Mammary epithelial cell (primary cell): ENCODE data around the gene ALOX12B.

Experiments
- CTCF ChIP-seq, 2 donors: IDR thresholded peaks in 1 of 2; conservative IDR thresholded peaks in 1 of 2; 2 replicates each; pipeline ENCODE4 v1.5.1; 2011 to 2012; ENCODE audit warnings: inconsistent platforms in 2 of 2, low read length in 2 of 2, mild to moderate bottlenecking in 2 of 2, control low read depth in 1 of 2, low read depth in 1 of 2; ENCODE audit not compliant: insufficient read depth in 1 of 2; ENCODE audit errors: extremely low read depth in 1 of 2
- EZH2 ChIP-seq: IDR thresholded peaks from 2 replicates; pipeline ENCODE4 v1.6.1; 2012; ENCODE audit warnings: low read length, inconsistent platforms, borderline replicate concordance

- no peak for TF ChIP-seq CTCF (conservative IDR thresholded peaks at IDR 0.05 in 1 of 2, IDR thresholded peaks at IDR 0.05 in 1 of 2; ENCODE audit: extremely low read depth in 1 of 2, insufficient read depth in 1 of 2, low read depth in 1 of 2, low read length in 2 of 2)
- TF ChIP-seq EZH2: no peak
These were observed 35.0 kb downstream of the ALOX12B start for GRCh38 chr17:8052256-8053252.
